ENCODE results near the gene EPAS1. TPM values are rescaled to one million over a fixed set of nuclear protein-coding genes. Genes with fewer than 3 reads are reported as not detected.

Gene EPAS1
- total and polyA plus RNA-seq, 8 donors = 35.1 to 217 (median 117) TPM

GRCh38 chr2:46404181-46404759 lies 107.1 kb downstream of the EPAS1 start:
- no peak overlapping the region for H3K4me3 ChIP-seq
- H3K27me3 ChIP-seq = no peaks in the 10 kb centered on the region
- TF ChIP-seq CTCF (IDR thresholded peaks at IDR 0.05) (no peak), POLR2AphosphoS5 (IDR thresholded peaks at IDR 0.05) (no peak), POLR2A (IDR thresholded peaks at IDR 0.05) (no peak), EP300 (IDR thresholded peaks at IDR 0.05) (no peak)
- DNase-seq = no peak
- 89 to 92% (median 90%) methylated on average over 8 of the region's 8 CpGs for WGBS, 5 donors
- intact Hi-C loops (cut with DNase I; ENCODE audit: low total_unique reads) = no loop called here
- H3K27ac ChIP-seq = no peak overlapping the region
- H3K9me3 ChIP-seq = no peaks in the 10 kb centered on the region
- no peaks in the 10 kb centered on the region for H3K36me3 ChIP-seq
- peaks cover under 1 to 14% (median 8%) of the 10 kb centered on the region in 4 donors for H3K4me1 ChIP-seq

DNA sequence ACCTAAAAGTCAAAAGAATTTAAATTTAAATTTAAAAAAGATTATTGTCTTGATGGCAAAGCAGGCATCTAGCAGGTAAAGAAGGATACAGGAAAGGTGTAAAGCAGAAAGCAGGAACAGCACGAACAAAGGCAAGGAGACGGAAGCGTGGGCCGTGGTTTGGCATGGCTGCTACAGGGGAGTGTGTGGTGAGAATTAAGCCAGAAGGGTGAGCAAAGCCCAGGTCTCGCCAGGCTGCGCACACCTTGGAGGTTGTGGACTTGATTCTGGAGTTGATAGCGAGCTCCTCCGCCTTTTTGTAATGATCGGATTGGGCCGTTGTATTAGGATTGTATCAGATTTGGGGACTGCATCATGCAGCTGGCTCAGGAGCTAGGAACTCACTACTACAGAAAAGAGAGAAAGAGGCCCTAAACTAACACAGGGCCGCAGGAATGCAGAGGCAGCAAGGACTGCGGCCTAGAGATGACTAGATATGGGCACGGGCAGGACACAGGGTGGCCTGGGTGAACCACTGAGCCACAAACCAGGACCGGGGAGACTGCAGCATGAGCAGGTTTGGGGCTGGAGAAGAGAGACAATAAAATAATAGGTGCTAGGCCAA lies 110.7 kb downstream of the EPAS1 start:
- H3K4me3 ChIP-seq = no peak overlapping the region
- WGBS, 5 donors = 84 to 92% (median 85%) methylated on average over 14 of the region's 14 CpGs
- peaks cover 13 to 31% (median 19%) of the 10 kb centered on the region in 4 donors for H3K4me1 ChIP-seq
- DNase-seq = no peak
- H3K27me3 ChIP-seq = no peaks in the 10 kb centered on the region
- intact Hi-C loops (cut with DNase I; ENCODE audit: low total_unique reads) = no loop called here
- H3K9me3 ChIP-seq = no peaks in the 10 kb centered on the region
- no peaks in the 10 kb centered on the region for H3K36me3 ChIP-seq
- TF ChIP-seq POLR2A (IDR thresholded peaks at IDR 0.05) = no peak
- TF ChIP-seq POLR2AphosphoS5 (IDR thresholded peaks at IDR 0.05) = no peak
- TF ChIP-seq EP300 (IDR thresholded peaks at IDR 0.05) = no peak
- TF ChIP-seq CTCF (IDR thresholded peaks at IDR 0.05) = no peak
- H3K27ac ChIP-seq = peak overlapping the region; percentile 78 to 84 (median 80)

GRCh38 chr2:46409756-46410155 lies 112.5 kb downstream of the EPAS1 start:
- no peaks in the 10 kb centered on the region for H3K27me3 ChIP-seq
- peak overlapping the region; percentile 16 to 84 (median 78) for H3K27ac ChIP-seq
- 70 to 87% (median 77%) methylated on average over 4 of the region's 4 CpGs for WGBS, 5 donors
- no peak overlapping the region for H3K4me3 ChIP-seq
- H3K4me1 ChIP-seq = peaks cover 13 to 31% (median 19%) of the 10 kb centered on the region in 4 donors
- no peaks in the 10 kb centered on the region for H3K36me3 ChIP-seq
- TF ChIP-seq CTCF (IDR thresholded peaks at IDR 0.05) (no peak), EP300 (IDR thresholded peaks at IDR 0.05) (no peak), POLR2AphosphoS5 (IDR thresholded peaks at IDR 0.05) (no peak), POLR2A (IDR thresholded peaks at IDR 0.05) (no peak)
- intact Hi-C loops (cut with DNase I; ENCODE audit: low total_unique reads) = no loop called here
- H3K9me3 ChIP-seq = no peaks in the 10 kb centered on the region
- no peak for DNase-seq

GRCh38 chr2:46410273-46411244 lies 113.4 kb downstream of the EPAS1 start:
- intact Hi-C loops (cut with DNase I; ENCODE audit: low total_unique reads) = no loop called here
- H3K9me3 ChIP-seq = no peaks in the 10 kb centered on the region
- 62 to 73% (median 66%) methylated on average over 10 of the region's 10 CpGs for WGBS, 5 donors
- H3K27me3 ChIP-seq = no peaks in the 10 kb centered on the region
- H3K36me3 ChIP-seq = no peaks in the 10 kb centered on the region
- TF ChIP-seq EP300 (IDR thresholded peaks at IDR 0.05) (no peak), CTCF (IDR thresholded peaks at IDR 0.05) (no peak), POLR2AphosphoS5 (IDR thresholded peaks at IDR 0.05) (no peak), POLR2A (IDR thresholded peaks at IDR 0.05) (no peak)
- H3K27ac ChIP-seq = no peak overlapping the region
- H3K4me3 ChIP-seq = no peak overlapping the region
- peaks cover 13 to 31% (median 19%) of the 10 kb centered on the region in 4 donors for H3K4me1 ChIP-seq
- peak in 1 of 2 donors; percentile 61 for DNase-seq

All from stomach (tissue), 9 donors.